WI38 (cell line): Measurements from ENCODE around the gene PITPNB.

ENCODE experiments used
- H3K4me3 ChIP-seq: 2 replicates; pipeline ENCODE4 v1.5.1; 2011; ENCODE audit warnings: low read depth, mild to moderate bottlenecking, control low read depth, low read length
- CTCF ChIP-seq: IDR thresholded peaks from 2 replicates; pipeline ENCODE4 v1.5.1; 2012; ENCODE audit warnings: low read depth, mild to moderate bottlenecking, control low read depth, low read length

Gene PITPNB

GRCh38 chr22:27952779-27953178 is 33.7 kb upstream of the PITPNB start:
- no peak for TF ChIP-seq CTCF

GRCh38 chr22:27952091-27952490 is 33.0 kb upstream of the PITPNB start:
- H3K4me3 ChIP-seq, result no peak overlapping the region
- TF ChIP-seq CTCF, result no peak

More at GRCh38 chr22:27952779-27953178, 33.7 kb upstream of the PITPNB start:
- H3K4me3 ChIP-seq, result no peak overlapping the region

GRCh38 chr22:27949421-27949820 is 30.4 kb upstream of the PITPNB start:
- TF ChIP-seq CTCF, result no peak

GRCh38 chr22:27948569-27948968 is 29.5 kb upstream of the PITPNB start:
- no peak for TF ChIP-seq CTCF
- no peak overlapping the region for H3K4me3 ChIP-seq

More at GRCh38 chr22:27949421-27949820, 30.4 kb upstream of the PITPNB start:
- H3K4me3 ChIP-seq, result no peak overlapping the region

- no peak overlapping the region for H3K4me3 ChIP-seq
- no peak for TF ChIP-seq CTCF
Observed at GRCh38 chr22:27947448-27947847, 28.4 kb upstream of the PITPNB start.

- H3K4me3 ChIP-seq, result no peak overlapping the region
- TF ChIP-seq CTCF, result no peak
Observed at GRCh38 chr22:27941143-27941542, 22.1 kb upstream of the PITPNB start.

GRCh38 chr22:27937453-27937852 is 18.4 kb upstream of the PITPNB start:
- TF ChIP-seq CTCF, result no peak
- no peak overlapping the region for H3K4me3 ChIP-seq
